Thymus (tissue), 11 donors: Measurements from ENCODE around the gene ANKRD44. TPM values are rescaled to one million over a fixed set of nuclear protein-coding genes. Genes with fewer than 3 reads are reported as not detected.

ENCODE experiments used
- DNase-seq, 9 donors: peaks; one replicate each; pipeline ENCODE4 v3.0.0-alpha.2; 2013; ENCODE audit warnings: low spot score in 9 of 9, low read depth in 6 of 9, missing footprints in 1 of 9
- H3K27ac ChIP-seq, 2 donors: one replicate each; pipeline ENCODE4 v1.5.1; 2013; ENCODE audit warnings: control low read depth in 1 of 2, low read depth in 1 of 2, low read length in 1 of 2, mild to moderate bottlenecking in 1 of 2, moderate library complexity in 1 of 2
- H3K27me3 ChIP-seq, 2 donors: one replicate each; pipeline ENCODE4 v1.5.1; 2013; ENCODE audit warnings: low read length in 1 of 2; ENCODE audit not compliant: control insufficient read depth in 2 of 2, insufficient read depth in 1 of 2
- H3K36me3 ChIP-seq, 2 donors: one replicate each; pipeline ENCODE4 v1.5.1; 2013; ENCODE audit warnings: low read length in 1 of 2, mild to moderate bottlenecking in 1 of 2, moderate library complexity in 1 of 2; ENCODE audit not compliant: control insufficient read depth in 2 of 2, insufficient read depth in 2 of 2
- H3K4me1 ChIP-seq, 2 donors: one replicate each; pipeline ENCODE4 v1.5.1; 2013; ENCODE audit warnings: low read length in 2 of 2; ENCODE audit not compliant: control insufficient read depth in 2 of 2, insufficient read depth in 2 of 2
- H3K4me3 ChIP-seq, 2 donors: one replicate each; pipeline ENCODE4 v1.5.1; 2013; ENCODE audit warnings: low read length in 2 of 2, control low read depth in 1 of 2, mild to moderate bottlenecking in 1 of 2
- H3K9me3 ChIP-seq, 2 donors: one replicate each; pipeline ENCODE4 v1.5.1; 2013; ENCODE audit warnings: low read length in 1 of 2, mild to moderate bottlenecking in 1 of 2; ENCODE audit not compliant: control insufficient read depth in 2 of 2, insufficient read depth in 1 of 2
- WGBS: extraction: QIAGEN DNeasy Blood & Tissue Kit; methylation state at CpG from one replicate; pipeline ENCODE4 v1.1.7; 2013; 5-methylcytosine and 5-hydroxymethylcytosine counted together
- polyA plus RNA-seq: library from polyadenylated mRNA; stranded (reverse); fragments of 200-250 nt; gene quantifications from one replicate; pipeline ENCODE4 v1.2.3, GENCODE V29; 2013
- total RNA-seq: library from RNA; stranded (reverse); fragments of 120-200 nt; gene quantifications from one replicate; pipeline ENCODE4 v1.2.4, GENCODE V29; 2013
- donor health status: healthy.

ANKRD44 gene
- total and polyA plus RNA-seq, 2 donors, result 25.2 to 72.9 TPM

- H3K27me3 ChIP-seq, result no peaks in the 10 kb centered on the region
- DNase-seq, result no peak
- H3K4me1 ChIP-seq, result peaks cover 39 to 42% of the 10 kb centered on the region in 2 donors
- peak overlapping the region; percentile 13 to 46 for H3K27ac ChIP-seq
- H3K9me3 ChIP-seq, result no peaks in the 10 kb centered on the region
- H3K4me3 ChIP-seq, result no peak overlapping the region
- WGBS, result 65% methylated on average over 3 of the region's 3 CpGs
- peaks cover 4% of the 10 kb centered on the region in 2 donors for H3K36me3 ChIP-seq
These were observed 94.7 kb downstream of the ANKRD44 start for GRCh38 chr2:197215748-197216360.

- peaks cover 63 to 74% of the 10 kb centered on the region in 2 donors for H3K4me1 ChIP-seq
- peak overlapping the region in 1 of 2 donors; percentile 0 for H3K4me3 ChIP-seq
- no peaks in the 10 kb centered on the region for H3K9me3 ChIP-seq
- H3K27me3 ChIP-seq, result no peaks in the 10 kb centered on the region
- peak overlapping the region; percentile 80 to 91 for H3K27ac ChIP-seq
- H3K36me3 ChIP-seq, result peaks cover 4% of the 10 kb centered on the region in 2 donors
- 41% methylated on average over 8 of the region's 8 CpGs for WGBS
- peak in 5 of 9 donors; percentile 40 to 84 (median 57) for DNase-seq
These were observed 98.0 kb downstream of the ANKRD44 start for GRCh38 chr2:197212344-197213262.

- peak overlapping the region; percentile 74 to 80 for H3K27ac ChIP-seq
- no peaks in the 10 kb centered on the region for H3K27me3 ChIP-seq
- peaks cover 65 to 81% of the 10 kb centered on the region in 2 donors for H3K4me1 ChIP-seq
- no peak overlapping the region for H3K4me3 ChIP-seq
- H3K36me3 ChIP-seq, result peaks cover 4% of the 10 kb centered on the region in 2 donors
- 91% methylated on average over 4 of the region's 4 CpGs for WGBS
- no peak for DNase-seq
- H3K9me3 ChIP-seq, result no peaks in the 10 kb centered on the region
These were observed 98.7 kb downstream of the ANKRD44 start for GRCh38 chr2:197211881-197212342.

- Histone ChIP-seq H3K4me1 (peaks cover 68 to 81% of the 10 kb centered on the region in 2 donors), H3K9me3 (no peaks in the 10 kb centered on the region), H3K36me3 (peaks cover 0 to 1% of the 10 kb centered on the region in 2 donors), H3K27me3 (no peaks in the 10 kb centered on the region), H3K4me3 (no peak overlapping the region), H3K27ac (peak overlapping the region; percentile 80 to 96)
- 72% methylated on average over 3 of the region's 3 CpGs for WGBS
- DNase-seq, result no peak
These were observed 100.2 kb downstream of the ANKRD44 start for GRCh38 chr2:197210430-197210829.

- Histone ChIP-seq H3K9me3 (no peaks in the 10 kb centered on the region), H3K4me1 (peaks cover 72 to 87% of the 10 kb centered on the region in 2 donors), H3K27ac (peak overlapping the region; percentile 80 to 96), H3K36me3 (peaks cover 0 to 3% of the 10 kb centered on the region in 2 donors), H3K4me3 (peak overlapping the region in 1 of 2 donors; percentile 1), H3K27me3 (no peaks in the 10 kb centered on the region)
- WGBS, result 35% methylated on average over 6 of the region's 6 CpGs
- peak in 2 of 9 donors; percentile 38 to 71 for DNase-seq
These were observed 100.7 kb downstream of the ANKRD44 start for GRCh38 chr2:197209742-197210408.

GRCh38 chr2:197209246-197209645, 101.3 kb downstream of the ANKRD44 start:
- 92% methylated on average over 2 of the region's 2 CpGs for WGBS
- Histone ChIP-seq H3K9me3 (no peaks in the 10 kb centered on the region), H3K4me3 (no peak overlapping the region), H3K27ac (peak overlapping the region; percentile 80 to 96), H3K27me3 (no peaks in the 10 kb centered on the region), H3K4me1 (peaks cover 77 to 88% of the 10 kb centered on the region in 2 donors), H3K36me3 (peaks cover 0 to 6% of the 10 kb centered on the region in 2 donors)
- DNase-seq, result no peak

- H3K27me3 ChIP-seq, result no peaks in the 10 kb centered on the region
- H3K27ac ChIP-seq, result peak overlapping the region in 1 of 2 donors; percentile 80
- 11% methylated on average over 3 of the region's 3 CpGs for WGBS
- no peak overlapping the region for H3K4me3 ChIP-seq
- peaks cover 77 to 88% of the 10 kb centered on the region in 2 donors for H3K4me1 ChIP-seq
- peaks cover 0 to 7% of the 10 kb centered on the region in 2 donors for H3K36me3 ChIP-seq
- peak in 1 of 9 donors; percentile 67 for DNase-seq
- no peaks in the 10 kb centered on the region for H3K9me3 ChIP-seq
These were observed 101.7 kb downstream of the ANKRD44 start for GRCh38 chr2:197208841-197209240.

GRCh38 chr2:197208024-197208423, 102.6 kb downstream of the ANKRD44 start:
- Histone ChIP-seq H3K9me3 (no peaks in the 10 kb centered on the region), H3K4me3 (no peak overlapping the region), H3K36me3 (peaks cover 0 to 11% of the 10 kb centered on the region in 2 donors), H3K4me1 (peaks cover 74 to 85% of the 10 kb centered on the region in 2 donors), H3K27ac (peak overlapping the region; percentile 22 to 64), H3K27me3 (no peaks in the 10 kb centered on the region)
- 76% methylated on average over 6 of the region's 6 CpGs for WGBS
- DNase-seq, result no peak
